Measurements from ENCODE around the gene NAB1.

- TF ChIP-seq CTCF (IDR thresholded peaks at IDR 0.05) (no peak), EZH2phosphoT487 (IDR thresholded peaks at IDR 0.05) (no peak), EZH2 (IDR thresholded peaks at IDR 0.05) (no peak)
Observed at GRCh38 chr2:190713471-190713870, 64.6 kb downstream of the NAB1 start.
